Measurements from ENCODE around the gene SMC6. TPM values are rescaled to one million over a fixed set of nuclear protein-coding genes. Genes with fewer than 3 reads are reported as not detected.

SMC6 gene, protein sequence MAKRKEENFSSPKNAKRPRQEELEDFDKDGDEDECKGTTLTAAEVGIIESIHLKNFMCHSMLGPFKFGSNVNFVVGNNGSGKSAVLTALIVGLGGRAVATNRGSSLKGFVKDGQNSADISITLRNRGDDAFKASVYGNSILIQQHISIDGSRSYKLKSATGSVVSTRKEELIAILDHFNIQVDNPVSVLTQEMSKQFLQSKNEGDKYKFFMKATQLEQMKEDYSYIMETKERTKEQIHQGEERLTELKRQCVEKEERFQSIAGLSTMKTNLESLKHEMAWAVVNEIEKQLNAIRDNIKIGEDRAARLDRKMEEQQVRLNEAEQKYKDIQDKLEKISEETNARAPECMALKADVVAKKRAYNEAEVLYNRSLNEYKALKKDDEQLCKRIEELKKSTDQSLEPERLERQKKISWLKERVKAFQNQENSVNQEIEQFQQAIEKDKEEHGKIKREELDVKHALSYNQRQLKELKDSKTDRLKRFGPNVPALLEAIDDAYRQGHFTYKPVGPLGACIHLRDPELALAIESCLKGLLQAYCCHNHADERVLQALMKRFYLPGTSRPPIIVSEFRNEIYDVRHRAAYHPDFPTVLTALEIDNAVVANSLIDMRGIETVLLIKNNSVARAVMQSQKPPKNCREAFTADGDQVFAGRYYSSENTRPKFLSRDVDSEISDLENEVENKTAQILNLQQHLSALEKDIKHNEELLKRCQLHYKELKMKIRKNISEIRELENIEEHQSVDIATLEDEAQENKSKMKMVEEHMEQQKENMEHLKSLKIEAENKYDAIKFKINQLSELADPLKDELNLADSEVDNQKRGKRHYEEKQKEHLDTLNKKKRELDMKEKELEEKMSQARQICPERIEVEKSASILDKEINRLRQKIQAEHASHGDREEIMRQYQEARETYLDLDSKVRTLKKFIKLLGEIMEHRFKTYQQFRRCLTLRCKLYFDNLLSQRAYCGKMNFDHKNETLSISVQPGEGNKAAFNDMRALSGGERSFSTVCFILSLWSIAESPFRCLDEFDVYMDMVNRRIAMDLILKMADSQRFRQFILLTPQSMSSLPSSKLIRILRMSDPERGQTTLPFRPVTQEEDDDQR
- 10 to 100 TPM; 14.1 to 14.4 TPM for total RNA-seq
- 57.3 to 75.7 reads per million in 2 donors for total RNA-seq

DNA sequence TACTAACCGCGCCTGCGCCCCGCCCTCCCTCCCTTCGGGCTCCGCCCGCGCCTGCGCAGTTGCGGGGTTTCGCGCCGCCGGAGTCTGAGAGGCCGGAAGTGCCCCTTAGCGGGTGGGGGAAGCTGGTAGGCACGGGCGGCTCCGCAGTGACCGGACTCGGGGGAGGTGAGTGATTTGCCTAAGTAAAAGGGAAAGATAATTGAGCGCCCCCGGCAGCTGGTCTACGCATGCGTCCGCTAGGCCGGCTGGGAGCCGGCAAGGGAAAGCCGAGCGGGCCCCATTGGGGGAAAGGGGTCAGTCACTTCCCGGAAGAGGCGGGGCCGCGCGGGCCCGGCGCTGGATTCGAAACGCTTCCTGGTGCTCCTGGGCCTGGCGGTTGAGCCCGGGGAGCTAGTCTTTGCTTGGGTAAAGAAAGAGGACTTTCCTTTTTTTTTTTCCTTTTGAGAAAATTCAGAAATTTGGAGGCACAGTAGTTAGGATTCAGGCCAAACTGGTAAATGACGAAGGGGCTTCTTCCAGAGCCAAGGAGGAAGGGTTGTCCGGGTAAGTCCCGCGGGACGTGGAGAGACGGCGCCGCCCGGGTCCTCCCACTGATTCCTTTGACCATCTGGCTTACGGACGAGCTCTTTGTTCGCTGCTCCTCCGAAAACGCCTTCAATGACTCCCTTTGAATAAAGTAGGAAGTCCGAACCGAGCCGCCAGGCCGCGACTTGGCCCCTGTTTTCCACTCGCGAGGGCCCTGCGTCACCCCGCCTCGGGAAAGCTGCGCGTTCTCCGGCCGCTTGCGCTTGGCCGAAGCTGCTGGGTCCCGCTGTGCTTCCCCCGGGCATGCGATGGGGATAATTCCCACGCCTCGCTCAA is at the start of gene SMC6, which contains the start of gene GEN1:
Gene SMC6, minus strand, starts transcription at position 8 of the 861 bp plus-strand sequence. CDS start 7,864 bp downstream, outside the sequence.
Gene GEN1, plus strand, starts transcription at position 336 of the 861 bp plus-strand sequence. CDS start 5,806 bp downstream, outside the sequence.
- peak; percentile 87 for ATAC-seq
- peak within 1 kb of the TSS; percentile 91 for H3K4me3 Mint-ChIP-seq
- peaks cover 3% of the 10 kb centered on the region for H3K36me3 Mint-ChIP-seq (ENCODE audit: low read depth)
- H3K27me3 Mint-ChIP-seq = no peaks in the 10 kb centered on the region
- peak within 1 kb of the TSS; percentile 95 for H3K27ac Mint-ChIP-seq
- peak; percentile 86 to 90 (median 87) for DNase-seq
- H3K4me1 Mint-ChIP-seq = peaks cover 23% of the 10 kb centered on the region
- H3K9me3 ChIP-seq (ENCODE audit: control insufficient read depth, low read length, poor library complexity, severe bottlenecking) = no peaks in the 10 kb centered on the region

DNA sequence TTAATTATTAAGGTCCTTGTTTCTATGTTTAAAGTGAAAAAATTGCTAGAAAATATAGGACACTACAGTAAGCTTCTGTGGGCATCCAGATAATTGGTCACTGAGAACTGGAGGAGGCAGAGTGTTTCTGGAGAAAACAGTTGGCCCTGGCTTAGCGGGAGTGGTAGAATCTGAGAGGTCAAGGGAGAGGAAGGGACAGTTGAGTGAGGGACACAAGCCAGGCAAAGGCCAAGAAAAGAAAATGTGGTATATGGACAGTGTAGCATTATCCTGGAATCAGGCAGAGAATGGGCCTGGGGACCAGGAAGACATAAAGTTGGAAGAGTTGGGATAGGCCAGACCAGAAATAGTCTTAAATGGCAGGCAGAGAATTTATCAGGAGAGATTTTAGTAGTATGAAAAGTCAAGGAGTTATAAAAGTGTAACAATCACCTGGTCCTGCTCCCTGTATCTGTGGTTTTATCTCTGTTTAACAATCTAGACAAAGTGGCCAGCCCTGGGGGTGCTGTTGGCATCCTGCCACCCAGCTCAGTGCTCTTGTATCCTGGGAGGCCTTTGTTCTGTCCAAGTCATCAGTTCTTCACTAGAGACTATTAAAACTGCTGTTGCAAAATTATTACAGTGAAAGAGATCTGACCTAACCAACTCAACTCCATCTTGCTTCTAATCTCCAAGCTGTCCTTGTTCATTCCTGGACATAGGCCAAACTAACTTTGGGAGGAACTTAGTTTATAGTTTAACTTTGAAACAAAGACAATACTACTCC is 47.3 kb upstream of the SMC6 start:
- no peaks in the 10 kb centered on the region for H3K9me3 ChIP-seq (ENCODE audit: control insufficient read depth, low read length, poor library complexity, severe bottlenecking)
- Mint-ChIP-seq H3K27me3 (peaks cover 40% of the 10 kb centered on the region), H3K4me3 (no peak overlapping the region), H3K27ac (no peak overlapping the region), H3K36me3 (ENCODE audit: low read depth) (no peaks in the 10 kb centered on the region), H3K4me1 (peaks cover 8% of the 10 kb centered on the region)
- no peak for DNase-seq
- no peak for ATAC-seq

DNA sequence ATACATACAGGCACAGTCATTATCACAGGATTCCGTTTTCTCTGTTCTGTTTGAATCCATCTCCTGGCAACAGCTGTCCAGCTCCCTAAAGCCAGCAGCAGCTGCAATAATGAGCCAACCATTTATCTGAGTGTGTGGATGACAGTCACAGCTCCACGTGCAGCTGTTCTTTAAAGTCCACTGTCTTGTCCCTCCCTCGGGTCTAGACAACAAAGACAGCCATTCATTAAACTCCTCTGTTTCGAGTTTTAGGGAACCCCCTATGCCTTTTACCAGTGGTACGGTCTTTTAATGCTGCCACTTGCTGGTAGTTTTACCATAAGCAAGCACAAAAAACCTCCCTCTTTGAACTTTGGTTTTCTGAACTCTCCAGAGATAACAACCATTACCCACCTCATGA is 46.6 kb upstream of the SMC6 start:
- no peaks in the 10 kb centered on the region for H3K9me3 ChIP-seq (ENCODE audit: control insufficient read depth, low read length, poor library complexity, severe bottlenecking)
- Mint-ChIP-seq H3K27me3 (peaks cover 40% of the 10 kb centered on the region), H3K4me1 (peaks cover 8% of the 10 kb centered on the region), H3K27ac (no peak overlapping the region), H3K36me3 (ENCODE audit: low read depth) (no peaks in the 10 kb centered on the region), H3K4me3 (no peak overlapping the region)
- ATAC-seq = no peak
- no peak for DNase-seq

DNA sequence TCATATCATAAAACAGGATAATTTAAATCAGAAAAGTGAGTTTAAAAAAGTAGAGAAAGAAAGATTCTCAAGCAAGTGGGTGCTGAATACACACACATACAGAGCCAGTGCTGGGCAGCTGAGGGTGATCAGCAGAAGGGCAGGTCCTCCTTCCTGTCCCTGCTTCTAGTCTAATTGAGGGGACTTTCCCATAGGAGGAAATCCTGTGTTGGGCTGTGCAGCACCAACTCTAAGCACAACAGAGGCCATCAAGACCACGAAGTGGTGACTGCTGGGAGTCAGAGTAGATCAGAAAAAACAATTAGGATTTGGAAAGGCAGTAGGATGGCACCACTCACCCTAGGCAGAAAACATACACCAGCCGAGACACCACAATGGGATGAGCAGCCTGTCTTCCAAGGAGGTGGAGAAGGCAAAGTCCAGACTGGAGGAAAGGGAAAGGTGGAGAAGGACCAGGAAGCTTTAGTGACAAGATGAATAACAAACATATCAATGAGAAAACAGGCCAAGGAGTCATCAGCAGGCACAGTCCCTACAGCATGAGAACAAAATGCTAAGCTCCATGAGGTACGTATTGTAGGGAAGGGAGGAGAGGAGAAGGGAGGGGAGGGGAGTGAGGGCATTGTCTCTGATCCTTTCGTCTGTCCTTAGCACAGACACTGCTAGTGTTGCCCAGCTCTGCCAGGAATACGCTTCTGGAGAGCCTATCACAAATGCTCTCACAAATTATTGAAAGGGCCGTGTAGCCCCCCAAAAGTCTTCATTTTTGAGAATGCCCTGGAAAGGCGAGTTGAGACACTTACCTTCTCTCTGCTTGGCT is 45.9 kb upstream of the SMC6 start:
- no peaks in the 10 kb centered on the region for H3K9me3 ChIP-seq (ENCODE audit: control insufficient read depth, low read length, poor library complexity, severe bottlenecking)
- peaks cover 42% of the 10 kb centered on the region for H3K27me3 Mint-ChIP-seq
- no peak overlapping the region for H3K27ac Mint-ChIP-seq
- no peaks in the 10 kb centered on the region for H3K36me3 Mint-ChIP-seq (ENCODE audit: low read depth)
- ATAC-seq (no peak), DNase-seq (no peak)
- no peak overlapping the region for H3K4me3 Mint-ChIP-seq
- peaks cover 8% of the 10 kb centered on the region for H3K4me1 Mint-ChIP-seq

DNA sequence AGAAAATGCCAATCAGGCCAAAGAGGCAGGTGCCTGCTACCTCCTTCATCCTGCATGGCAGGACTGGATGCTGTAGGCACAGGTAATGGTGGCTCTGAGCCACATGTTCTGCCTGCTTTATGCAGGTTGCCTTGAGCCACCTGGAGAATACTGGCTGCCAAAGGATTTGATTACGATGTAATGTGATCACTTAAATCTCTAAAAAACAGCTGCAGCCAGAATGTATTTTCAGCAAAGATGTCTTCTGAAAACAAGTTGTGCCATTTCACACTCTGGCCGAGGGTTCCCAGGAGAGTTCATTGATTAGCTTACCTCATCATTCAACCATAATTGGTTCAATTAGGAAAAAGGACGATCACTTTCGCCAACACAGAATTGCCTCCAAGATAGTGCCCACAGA is 44.7 kb upstream of the SMC6 start:
- DNase-seq = no peak
- no peak overlapping the region for H3K27ac Mint-ChIP-seq
- ATAC-seq = no peak
- H3K9me3 ChIP-seq (ENCODE audit: control insufficient read depth, low read length, poor library complexity, severe bottlenecking) = no peaks in the 10 kb centered on the region
- H3K36me3 Mint-ChIP-seq (ENCODE audit: low read depth) = no peaks in the 10 kb centered on the region
- H3K4me3 Mint-ChIP-seq = no peak overlapping the region
- H3K27me3 Mint-ChIP-seq = peaks cover 43% of the 10 kb centered on the region
- H3K4me1 Mint-ChIP-seq = peaks cover 5% of the 10 kb centered on the region

DNA sequence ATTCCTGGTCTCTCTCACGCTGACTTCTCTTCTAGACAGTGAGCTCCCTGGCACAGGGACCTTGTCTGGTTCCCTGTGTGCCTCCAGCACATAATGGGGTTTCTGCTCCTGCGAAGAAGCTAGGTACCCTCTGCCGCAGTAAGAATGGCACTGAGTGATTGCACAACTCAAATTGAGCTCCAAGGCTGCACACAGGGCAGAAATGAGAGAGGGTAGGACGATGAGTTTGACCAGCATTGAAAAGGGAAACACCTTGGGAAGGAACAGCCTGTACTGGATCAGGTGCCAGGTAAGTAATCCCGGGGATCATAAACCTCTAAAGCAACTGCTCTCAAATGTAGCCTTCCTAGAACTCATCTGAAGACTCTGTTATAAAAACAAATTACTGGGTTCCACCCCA is 41.7 kb upstream of the SMC6 start:
- peaks cover 5% of the 10 kb centered on the region for H3K4me1 Mint-ChIP-seq
- no peak overlapping the region for H3K4me3 Mint-ChIP-seq
- DNase-seq (no peak), ATAC-seq (no peak)
- H3K27me3 Mint-ChIP-seq = peaks cover 67% of the 10 kb centered on the region
- H3K27ac Mint-ChIP-seq = no peak overlapping the region
- no peaks in the 10 kb centered on the region for H3K36me3 Mint-ChIP-seq (ENCODE audit: low read depth)
- H3K9me3 ChIP-seq (ENCODE audit: control insufficient read depth, low read length, poor library complexity, severe bottlenecking) = no peaks in the 10 kb centered on the region

DNA sequence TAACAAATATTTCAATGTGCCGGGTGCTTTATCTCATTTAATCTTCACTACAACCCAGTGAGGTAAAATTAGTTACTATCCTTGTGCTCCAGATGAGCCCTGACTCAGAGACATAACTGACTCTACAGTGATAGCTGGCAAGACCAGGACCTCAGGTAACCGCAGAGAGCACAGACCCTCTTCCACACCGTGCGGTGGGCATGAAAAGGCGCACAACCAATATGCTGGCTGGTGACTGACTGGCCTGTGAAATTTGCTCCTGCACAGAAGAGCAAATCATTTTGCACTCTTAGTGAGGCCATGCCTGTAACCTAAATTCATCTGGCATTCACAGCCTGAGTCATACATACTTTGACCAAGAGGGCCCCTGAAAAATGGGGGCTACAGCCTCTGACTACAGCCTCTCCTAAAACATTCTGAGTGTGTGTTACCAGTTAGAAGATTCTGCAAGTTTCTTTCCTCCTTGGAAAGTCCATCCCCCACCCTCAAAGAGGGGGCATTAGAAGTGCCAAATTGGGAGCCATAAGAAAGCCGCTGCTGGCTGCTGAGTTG is 40.3 kb upstream of the SMC6 start:
- H3K4me1 Mint-ChIP-seq = no peaks in the 10 kb centered on the region
- ATAC-seq = no peak
- no peak overlapping the region for H3K4me3 Mint-ChIP-seq
- DNase-seq = no peak
- H3K9me3 ChIP-seq (ENCODE audit: control insufficient read depth, low read length, poor library complexity, severe bottlenecking) = no peaks in the 10 kb centered on the region
- H3K27me3 Mint-ChIP-seq = peaks cover 60% of the 10 kb centered on the region
- H3K36me3 Mint-ChIP-seq (ENCODE audit: low read depth) = no peaks in the 10 kb centered on the region
- no peak overlapping the region for H3K27ac Mint-ChIP-seq

DNA sequence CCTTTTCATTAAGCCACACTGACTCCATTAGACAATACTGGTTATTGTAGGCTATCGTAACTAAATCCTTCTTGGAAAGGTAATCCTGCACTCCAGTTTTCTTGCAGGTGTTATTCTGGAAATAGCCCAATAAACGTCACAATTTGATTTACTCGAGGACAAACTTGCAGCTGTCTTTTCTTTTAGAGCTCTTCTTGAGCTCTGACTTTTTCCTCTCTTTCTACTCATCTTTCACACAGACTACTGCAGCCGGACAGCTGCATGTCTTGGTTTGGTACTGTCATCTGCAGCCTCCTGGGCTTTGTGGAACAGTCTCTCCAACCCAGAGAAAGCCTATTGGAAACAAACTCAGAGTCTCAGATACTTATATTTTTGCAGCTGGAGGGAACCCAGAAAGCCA is 39.7 kb upstream of the SMC6 start:
- no peak for DNase-seq
- no peaks in the 10 kb centered on the region for H3K9me3 ChIP-seq (ENCODE audit: control insufficient read depth, low read length, poor library complexity, severe bottlenecking)
- ATAC-seq = no peak
- H3K27ac Mint-ChIP-seq = no peak overlapping the region
- no peaks in the 10 kb centered on the region for H3K4me1 Mint-ChIP-seq
- no peaks in the 10 kb centered on the region for H3K36me3 Mint-ChIP-seq (ENCODE audit: low read depth)
- peaks cover 58% of the 10 kb centered on the region for H3K27me3 Mint-ChIP-seq
- no peak overlapping the region for H3K4me3 Mint-ChIP-seq

DNA sequence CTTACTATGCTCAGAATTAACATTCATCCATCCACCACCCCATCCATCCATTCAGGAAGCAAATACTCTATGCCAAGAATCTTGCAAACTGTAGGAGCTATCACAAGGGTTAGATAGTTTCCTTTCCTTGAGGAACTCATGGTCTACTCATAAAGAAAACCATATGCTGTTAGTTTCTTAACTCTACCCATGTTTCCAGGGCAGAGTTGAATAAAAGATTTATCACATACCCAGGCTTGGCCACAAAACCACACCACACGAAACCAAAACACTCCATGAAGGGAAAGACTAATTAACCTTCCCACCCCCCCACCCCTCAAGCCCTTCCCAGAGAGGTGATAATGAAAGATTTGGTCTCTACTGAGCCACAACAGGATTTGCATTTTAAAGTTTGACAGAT is 38.9 kb upstream of the SMC6 start:
- H3K27me3 Mint-ChIP-seq = peaks cover 59% of the 10 kb centered on the region
- no peaks in the 10 kb centered on the region for H3K4me1 Mint-ChIP-seq
- ATAC-seq (no peak), DNase-seq (no peak)
- no peaks in the 10 kb centered on the region for H3K9me3 ChIP-seq (ENCODE audit: control insufficient read depth, low read length, poor library complexity, severe bottlenecking)
- no peaks in the 10 kb centered on the region for H3K36me3 Mint-ChIP-seq (ENCODE audit: low read depth)
- H3K27ac Mint-ChIP-seq = no peak overlapping the region
- H3K4me3 Mint-ChIP-seq = no peak overlapping the region

DNA sequence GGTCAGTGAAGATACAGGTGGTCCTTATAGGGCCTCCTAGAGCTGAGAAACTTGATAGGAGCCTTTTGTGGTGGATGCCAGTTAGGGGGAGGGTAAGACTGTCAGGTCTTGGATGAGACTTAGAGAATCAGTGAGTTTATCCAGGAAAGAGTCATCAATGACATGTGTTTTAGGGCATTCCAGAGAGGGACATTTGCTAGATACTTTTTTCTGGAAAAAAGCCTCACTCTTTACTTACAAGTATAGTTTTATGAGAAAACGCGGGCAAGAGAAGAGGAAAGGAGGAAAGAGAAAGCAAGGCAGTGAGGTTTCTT is 38.2 kb upstream of the SMC6 start:
- DNase-seq (no peak), ATAC-seq (no peak)
- no peak overlapping the region for H3K27ac Mint-ChIP-seq
- no peaks in the 10 kb centered on the region for H3K36me3 Mint-ChIP-seq (ENCODE audit: low read depth)
- H3K27me3 Mint-ChIP-seq = peaks cover 64% of the 10 kb centered on the region
- H3K4me1 Mint-ChIP-seq = no peaks in the 10 kb centered on the region
- H3K9me3 ChIP-seq (ENCODE audit: control insufficient read depth, low read length, poor library complexity, severe bottlenecking) = no peaks in the 10 kb centered on the region
- H3K4me3 Mint-ChIP-seq = no peak overlapping the region

DNA sequence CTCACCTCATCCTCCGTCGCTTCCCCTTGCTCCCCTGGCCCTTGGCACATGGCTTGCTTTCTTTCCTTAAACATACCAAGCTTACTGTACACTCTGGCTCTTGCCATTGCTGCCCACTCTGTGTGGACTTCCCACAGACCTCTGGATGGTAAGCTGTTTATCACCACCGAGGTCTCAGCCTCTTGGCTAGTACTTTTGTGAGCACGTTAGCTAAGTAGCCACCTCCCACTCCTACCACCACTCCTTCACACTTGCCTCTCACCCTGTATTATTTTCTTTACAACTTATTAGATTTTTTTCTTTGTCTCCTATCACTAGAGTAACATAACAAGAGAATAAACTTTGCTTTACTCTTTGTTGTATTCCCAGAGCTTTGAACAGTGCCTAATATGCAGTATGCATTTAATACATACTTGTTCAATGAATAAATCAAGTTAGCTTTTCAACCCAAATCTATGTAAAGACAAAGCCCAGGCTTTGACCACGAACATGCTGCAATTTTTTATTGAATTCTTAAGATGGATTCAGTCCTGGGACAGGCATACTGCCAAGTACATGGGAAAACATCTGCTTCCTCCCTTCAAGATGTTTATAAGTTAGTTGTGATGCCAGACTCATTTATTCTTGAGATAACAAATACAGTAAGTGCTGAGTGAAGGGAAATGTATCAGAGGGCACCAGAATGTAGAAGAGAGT is 37.7 kb upstream of the SMC6 start:
- H3K36me3 Mint-ChIP-seq (ENCODE audit: low read depth) = no peaks in the 10 kb centered on the region
- no peaks in the 10 kb centered on the region for H3K9me3 ChIP-seq (ENCODE audit: control insufficient read depth, low read length, poor library complexity, severe bottlenecking)
- H3K4me3 Mint-ChIP-seq = no peak overlapping the region
- H3K27ac Mint-ChIP-seq = no peak overlapping the region
- no peak for DNase-seq
- no peak for ATAC-seq
- peaks cover 58% of the 10 kb centered on the region for H3K27me3 Mint-ChIP-seq
- no peaks in the 10 kb centered on the region for H3K4me1 Mint-ChIP-seq
